Measurements from ENCODE around the gene STRIP1. TPM values are rescaled to one million over a fixed set of nuclear protein-coding genes. Genes with fewer than 3 reads are reported as not detected.

Gene STRIP1
- total and polyA plus RNA-seq, 10 donors, result 11.8 to 98.7 (median 59.3) TPM

- intact Hi-C loops (cut with DNase I; ENCODE audit: low total_unique reads), result no loop called here
- H3K4me1 ChIP-seq, result peaks cover 0 to 50% (median 20%) of the 10 kb centered on the region in 6 donors
- H3K36me3 ChIP-seq, result peaks cover 5 to 97% (median 54%) of the 10 kb centered on the region in 6 donors
- no peaks in the 10 kb centered on the region for H3K9me3 ChIP-seq
- H3K27me3 ChIP-seq (replicated peaks in 1 of 7), result no peaks in the 10 kb centered on the region
- no peak for TF ChIP-seq POLR2AphosphoS5 (IDR thresholded peaks at IDR 0.05)
- TF ChIP-seq CTCF (IDR thresholded peaks at IDR 0.05 in 8 of 11, conservative IDR thresholded peaks at IDR 0.05 in 3 of 11), result no peak
- TF ChIP-seq POLR2A (IDR thresholded peaks at IDR 0.05), result no peak
- H3K4me3 ChIP-seq, result no peak overlapping the region
- DNase-seq, result no peak
- 74 to 93% (median 79%) methylated on average over 1 of the region's 1 CpG for WGBS, 5 donors
- peak overlapping the region in 1 of 8 donors; percentile 65 for H3K27ac ChIP-seq
Measured at GRCh38 chr1:110058591-110058990, 24.2 kb downstream of the STRIP1 start.

GRCh38 chr1:110059133-110059863, 24.9 kb downstream of the STRIP1 start:
- WGBS, 5 donors, result 81 to 87% (median 84%) methylated on average over 6 of the region's 6 CpGs
- peaks cover 5 to 90% (median 47%) of the 10 kb centered on the region in 6 donors for H3K36me3 ChIP-seq
- H3K27me3 ChIP-seq (replicated peaks in 1 of 7), result no peaks in the 10 kb centered on the region
- no peak overlapping the region for H3K4me3 ChIP-seq
- H3K4me1 ChIP-seq, result peaks cover 0 to 43% (median 14%) of the 10 kb centered on the region in 6 donors
- H3K27ac ChIP-seq, result no peak overlapping the region
- H3K9me3 ChIP-seq, result no peaks in the 10 kb centered on the region
- no peak for TF ChIP-seq POLR2A (IDR thresholded peaks at IDR 0.05)
- no peak for TF ChIP-seq POLR2AphosphoS5 (IDR thresholded peaks at IDR 0.05)
- no peak for TF ChIP-seq CTCF (IDR thresholded peaks at IDR 0.05 in 8 of 11, conservative IDR thresholded peaks at IDR 0.05 in 3 of 11)
- intact Hi-C loops (cut with DNase I; ENCODE audit: low total_unique reads), result no loop called here
- peak; percentile 51 for DNase-seq

- Histone ChIP-seq H3K36me3 (peaks cover under 1 to 81% (median 39%) of the 10 kb centered on the region in 6 donors), H3K4me1 (peaks cover 0 to 34% (median 12%) of the 10 kb centered on the region in 6 donors), H3K9me3 (no peaks in the 10 kb centered on the region), H3K27ac (no peak overlapping the region), H3K4me3 (no peak overlapping the region), H3K27me3 (replicated peaks in 1 of 7) (peaks cover 0 to 4% (median 0%) of the 10 kb centered on the region in 7 donors)
- TF ChIP-seq POLR2A (IDR thresholded peaks at IDR 0.05) (no peak), CTCF (IDR thresholded peaks at IDR 0.05 in 8 of 11, conservative IDR thresholded peaks at IDR 0.05 in 3 of 11) (peak; percentile 37 to 92 (median 73)), POLR2AphosphoS5 (IDR thresholded peaks at IDR 0.05) (peak in 1 of 3 donors; percentile 12)
- intact Hi-C loops (cut with DNase I; ENCODE audit: low total_unique reads), result no loop called here
- DNase-seq, result peak; percentile 92
- whole genome bisulfite sequencing, 5 donors, result 79 to 95% (median 84%) methylated on average over 9 of the region's 9 CpGs
Measured at GRCh38 chr1:110060034-110060661, 25.7 kb downstream of the STRIP1 start.

GRCh38 chr1:110060662-110061060, 26.2 kb downstream of the STRIP1 start:
- intact Hi-C loops (cut with DNase I; ENCODE audit: low total_unique reads), result no loop called here
- peaks cover 0 to 76% (median 34%) of the 10 kb centered on the region in 6 donors for H3K36me3 ChIP-seq
- H3K27ac ChIP-seq, result no peak overlapping the region
- no peak overlapping the region for H3K4me3 ChIP-seq
- 92 to 97% (median 94%) methylated on average over 7 of the region's 7 CpGs for WGBS, 5 donors
- no peaks in the 10 kb centered on the region for H3K9me3 ChIP-seq
- H3K4me1 ChIP-seq, result peaks cover 0 to 33% (median 12%) of the 10 kb centered on the region in 6 donors
- TF ChIP-seq POLR2AphosphoS5 (IDR thresholded peaks at IDR 0.05) (no peak), CTCF (IDR thresholded peaks at IDR 0.05 in 8 of 11, conservative IDR thresholded peaks at IDR 0.05 in 3 of 11) (no peak)
- no peak for DNase-seq
- peaks cover 0 to 9% (median 0%) of the 10 kb centered on the region in 7 donors for H3K27me3 ChIP-seq (replicated peaks in 1 of 7)
